H1 (cell line): ENCODE results near the gene TAGLN2. TPM values are rescaled to one million over a fixed set of nuclear protein-coding genes. Genes with fewer than 3 reads are reported as not detected.

ENCODE experiments used
- CTCF ChIA-PET: fragments of 300-600 bp; sonication (Branson Sonifier 250); formaldehyde crosslinking; loops from one replicate; lab custom pipeline; 2021; ENCODE audit not compliant: partially characterized antibody; lab: Charles Lee
- POLR2A ChIA-PET: fragments of 300-600 bp; sonication (Branson Sonifier 250); formaldehyde crosslinking; loops from one replicate; lab custom pipeline; 2021; ENCODE audit warnings: inconsistent platforms; ENCODE audit not compliant: partially characterized antibody; lab: Charles Lee
- DNase-seq, 2 experiments: peaks; one replicate each; pipeline versions ENCODE4 v3.0.0 to v3.0.0-alpha.2; 2010 to 2022; ENCODE audit warnings: low spot score in 2 of 2, low read depth in 1 of 2, mixed read lengths in 1 of 2
- FAIRE-seq: peaks from 2 replicates; lab custom pipeline; 2011; peaks lifted over from hg19 to GRCh38; lab: Jason Lieb, UNC
- H2AFZ ChIP-seq: 2 replicates; pipeline ENCODE4 v1.8.1; 2012; ENCODE audit warnings: low read length, inconsistent platforms
- H2AK5ac ChIP-seq: 2 replicates; pipeline ENCODE4 v1.6.1; 2013; ENCODE audit warnings: low read depth, low read length
- H2BK120ac ChIP-seq: replicated peaks from 2 replicates; pipeline ENCODE3; 2013; ENCODE audit warnings: low read depth, low read length, inconsistent platforms
- H2BK12ac ChIP-seq: 2 replicates; pipeline ENCODE4 v1.6.1; 2013; ENCODE audit warnings: low read depth, low read length
- H2BK15ac ChIP-seq: 2 replicates; pipeline ENCODE4 v1.6.1; 2013; ENCODE audit warnings: low read length
- H2BK20ac ChIP-seq: 2 replicates; pipeline ENCODE4 v1.6.1; 2013; ENCODE audit warnings: low read length
- H2BK5ac ChIP-seq: 2 replicates; pipeline ENCODE4 v1.6.1; 2013; ENCODE audit warnings: low read depth, low read length
- H3K14ac ChIP-seq: 2 replicates; pipeline ENCODE4 v1.6.1; 2013; ENCODE audit warnings: inconsistent platforms; ENCODE audit not compliant: insufficient read length
- H3K18ac ChIP-seq: 2 replicates; pipeline ENCODE4 v1.6.1; 2013; ENCODE audit warnings: low read length; ENCODE audit errors: extremely low read depth
- H3K23ac ChIP-seq: 2 replicates; pipeline ENCODE4 v1.6.1; 2013; ENCODE audit warnings: inconsistent platforms; ENCODE audit not compliant: insufficient read length
- H3K23me2 ChIP-seq: 2 replicates; pipeline ENCODE4 v1.6.1; 2013; ENCODE audit warnings: low read depth, low read length
- H3K27ac ChIP-seq: 2 replicates; pipeline ENCODE4 v1.6.1; 2011; ENCODE audit warnings: low read depth, low read length, inconsistent platforms
- H3K27me3 ChIP-seq, 4 experiments: replicated peaks in 1 of 4; 1 replicate in 1 of 4; 2 replicates in 3 of 4; pipeline versions ENCODE4 v1.6.1 to v1.8.1; 2011 to 2013; ENCODE audit warnings: low read length in 3 of 4, mild to moderate bottlenecking in 3 of 4, inconsistent platforms in 2 of 4, mixed read lengths in 2 of 4, moderate library complexity in 1 of 4; ENCODE audit not compliant: control insufficient read depth in 3 of 4, insufficient read depth in 3 of 4; ENCODE audit errors: extremely low read depth in 1 of 4
- H3K36me3 ChIP-seq, 4 experiments: 2 replicates each; pipeline versions ENCODE4 v1.6.1 to v1.8.1; 2011 to 2013; ENCODE audit warnings: mild to moderate bottlenecking in 4 of 4, low read length in 3 of 4, moderate library complexity in 2 of 4, control low read depth in 1 of 4, inconsistent platforms in 1 of 4; ENCODE audit not compliant: insufficient read depth in 4 of 4, control insufficient read depth in 2 of 4
- H3K4ac ChIP-seq: replicated peaks from 2 replicates; pipeline ENCODE3; 2013; ENCODE audit warnings: low read length, low read depth, mixed read lengths, inconsistent platforms; ENCODE audit not compliant: insufficient read length
- H3K4me1 ChIP-seq, 4 experiments: replicated peaks in 1 of 4; 1 replicate in 1 of 4; 2 replicates in 3 of 4; pipeline versions ENCODE4 v1.6.1 to v1.8.1; 2011 to 2013; ENCODE audit warnings: low read length in 3 of 4, inconsistent platforms in 2 of 4, mixed read lengths in 1 of 4; ENCODE audit not compliant: insufficient read depth in 4 of 4, control insufficient read depth in 3 of 4
- H3K4me2 ChIP-seq, 2 experiments: 2 replicates each; pipeline versions ENCODE4 v1.6.1 to v1.8.1; 2011 to 2013; ENCODE audit warnings: low read depth in 2 of 2, low read length in 2 of 2, control low read depth in 1 of 2, inconsistent platforms in 1 of 2, mild to moderate bottlenecking in 1 of 2; ENCODE audit not compliant: insufficient read depth in 1 of 2
- H3K4me3 ChIP-seq, 4 experiments: fragments of 200-600, 300-600 bp in 1 of 4; sonication (generic), shearing (Covaris generic), sonication (Bioruptor Twin) in 1 of 4; 2 replicates each; pipeline versions ENCODE4 v1.5.1 to v1.8.1; 2011 to 2016; ENCODE audit warnings: low read length in 4 of 4, low read depth in 3 of 4, control low read depth in 2 of 4, inconsistent platforms in 2 of 4, mild to moderate bottlenecking in 2 of 4, mixed read lengths in 1 of 4, moderate library complexity in 1 of 4; ENCODE audit not compliant: insufficient read depth in 2 of 4; ENCODE audit errors: extremely low read depth in 1 of 4
- H3K56ac ChIP-seq: replicated peaks from 2 replicates; pipeline ENCODE3; 2013; ENCODE audit warnings: low read depth, mild to moderate bottlenecking, mixed read lengths, low read length, inconsistent platforms; ENCODE audit not compliant: insufficient read length
- H3K79me1 ChIP-seq: 2 replicates; pipeline ENCODE4 v1.6.1; 2013; ENCODE audit warnings: low read depth, low read length, control low read depth
- H3K79me2 ChIP-seq, 2 experiments: 2 replicates each; pipeline versions ENCODE4 v1.6.1 to v1.8.1; 2012 to 2013; ENCODE audit warnings: low read length in 2 of 2, mild to moderate bottlenecking in 2 of 2, inconsistent platforms in 1 of 2; ENCODE audit not compliant: insufficient read depth in 2 of 2, control insufficient read depth in 1 of 2
- H3K9ac ChIP-seq, 4 experiments: replicated peaks in 1 of 4; 1 replicate in 1 of 4; 2 replicates in 3 of 4; pipeline versions ENCODE4 v1.6.1 to v1.8.1; 2011 to 2013; ENCODE audit warnings: low read depth in 3 of 4, low read length in 3 of 4, control low read depth in 2 of 4, mild to moderate bottlenecking in 2 of 4, moderate library complexity in 2 of 4, inconsistent platforms in 1 of 4; ENCODE audit errors: extremely low read depth in 1 of 4
- H3K9me3 ChIP-seq, 2 experiments: 2 replicates each; pipeline versions ENCODE4 v1.6.1 to v1.8.1; 2012 to 2013; ENCODE audit warnings: mild to moderate bottlenecking in 2 of 2, moderate library complexity in 2 of 2, control low read depth in 1 of 2, inconsistent platforms in 1 of 2, low read depth in 1 of 2, low read length in 1 of 2, mixed read lengths in 1 of 2; ENCODE audit not compliant: insufficient read depth in 2 of 2
- H4K20me1 ChIP-seq, 2 experiments: replicated peaks in 1 of 2; 2 replicates each; pipeline versions ENCODE3 to v1.8.1; 2011 to 2013; ENCODE audit warnings: inconsistent platforms in 2 of 2, low read length in 2 of 2, mild to moderate bottlenecking in 1 of 2; ENCODE audit not compliant: insufficient read depth in 2 of 2, control insufficient read depth in 1 of 2
- H4K5ac ChIP-seq: 2 replicates; pipeline ENCODE4 v1.6.1; 2013; ENCODE audit warnings: low read length, low read depth, mixed read lengths, inconsistent platforms; ENCODE audit not compliant: insufficient read length
- H4K8ac ChIP-seq: 2 replicates; pipeline ENCODE4 v1.8.0; 2013; ENCODE audit warnings: mild to moderate bottlenecking, moderate library complexity, low read length, inconsistent platforms; ENCODE audit not compliant: insufficient read depth; ENCODE audit errors: extremely low read depth
- H4K91ac ChIP-seq: replicated peaks from 2 replicates; pipeline ENCODE3; 2013; ENCODE audit warnings: low read length, mixed read lengths, inconsistent platforms; ENCODE audit not compliant: insufficient read length
- CBX8 ChIP-seq: fragments of 300-800, 300-1000 bp; sonication (generic); IDR thresholded peaks from 2 replicates; pipeline ENCODE4 v1.7.1; 2016; ENCODE audit warnings: low read depth, low read length, borderline replicate concordance
- CTCF ChIP-seq, 3 experiments: IDR thresholded peaks; 1 replicate in 2 of 3; 2 replicates in 1 of 3; pipeline versions ENCODE4 v1.5.1 to v1.6.1; 2011; ENCODE audit warnings: low read length in 3 of 3, mild to moderate bottlenecking in 3 of 3, inconsistent platforms in 2 of 3, low read depth in 1 of 3, moderate library complexity in 1 of 3; ENCODE audit not compliant: insufficient read depth in 1 of 3; ENCODE audit errors: control extremely low read depth in 1 of 3
- HDAC6 ChIP-seq: IDR thresholded peaks from one replicate; pipeline ENCODE4 v1.7.1; 2012; ENCODE audit warnings: low read depth, mild to moderate bottlenecking, inconsistent platforms, low read length, moderate library complexity
- KDM4A ChIP-seq: IDR thresholded peaks from one replicate; pipeline ENCODE4 v1.7.1; 2012; ENCODE audit warnings: low read depth, mild to moderate bottlenecking, moderate library complexity, low read length, inconsistent platforms; ENCODE audit not compliant: severe bottlenecking
- POLR2A ChIP-seq, 2 experiments: IDR thresholded peaks; 1 replicate in 1 of 2; 2 replicates in 1 of 2; pipeline ENCODE4 v1.6.1; 2011; ENCODE audit warnings: low read depth in 2 of 2, low read length in 2 of 2, mild to moderate bottlenecking in 2 of 2; ENCODE audit errors: control extremely low read depth in 1 of 2
- RBBP5 ChIP-seq: IDR thresholded peaks from 2 replicates; pipeline ENCODE4 v1.7.1; 2012; ENCODE audit warnings: low read depth, mild to moderate bottlenecking, inconsistent platforms, low read length, moderate library complexity, borderline replicate concordance
- SAP30 ChIP-seq: fragments of 300-600 bp; sonication (generic); IDR thresholded peaks from 2 replicates; pipeline ENCODE4 v1.7.1; 2012; ENCODE audit warnings: low read length, moderate library complexity, mild to moderate bottlenecking, inconsistent platforms; ENCODE audit not compliant: insufficient read depth, insufficient replicate concordance
- SUZ12 ChIP-seq: fragments of 200-600 bp; sonication (generic); IDR thresholded peaks from 2 replicates; pipeline ENCODE4 v1.6.1; 2012; ENCODE audit warnings: mild to moderate bottlenecking, inconsistent platforms, low read length, moderate library complexity, mixed read lengths
- TBP ChIP-seq: IDR thresholded peaks from 2 replicates; pipeline ENCODE4 v1.6.1; 2011; ENCODE audit warnings: low read depth, low read length, improper control_type of control experiment
- ZNF274 ChIP-seq: IDR thresholded peaks from 2 replicates; pipeline ENCODE4 v1.7.0; 2012; ENCODE audit warnings: low read length, borderline replicate concordance; ENCODE audit errors: extremely low read depth
- WGBS, 2 experiments: shearing (Covaris generic) in 1 of 2; methylation state at CpG; one replicate each; pipeline versions ENCODE4 v1.1.6 to v1.1.7; 2013 to 2015; ENCODE audit warnings: low lambda C conversion rate in 2 of 2, mixed read lengths in 2 of 2, inconsistent platforms in 1 of 2, low coverage in 1 of 2, missing lambda C conversion rate in 1 of 2; ENCODE audit not compliant: insufficient replicate concordance in 2 of 2, insufficient coverage in 1 of 2, insufficient read length in 1 of 2; ENCODE audit errors: extremely low coverage in 1 of 2, missing lambda C conversion rate in 1 of 2; 5-methylcytosine and 5-hydroxymethylcytosine counted together
- polyA plus RNA-seq, 7 experiments: library from polyadenylated mRNA; depleted of rRNA in 3 of 7; stranded (reverse) in 5 of 7; unstranded in 2 of 7; fragments of >200 nt in 5 of 7; fragments of 200-250 nt in 2 of 7; gene quantifications; 1 replicate in 5 of 7; 2 replicates in 1 of 7; 4 replicates in 1 of 7; pipeline versions ENCODE4 v1.2.1 to v1.2.3, GENCODE V29; 2011 to 2013; ENCODE audit warnings: missing spikeins in 2 of 7, mixed read lengths in 2 of 7
- total RNA-seq: library from RNA; stranded (reverse); fragmentation: NEBNext Ultra II Directional; extraction: Animal tissue kit (Norgen Biotek cat#: 25700); gene quantifications from 2 replicates; pipeline ENCODE4 v1.2.1, GENCODE V29; 2021

The TAGLN2 gene
- total and polyA plus RNA-seq, 2 of the 8 experiments (the other 6 are each of a cell fraction or from before 2014, with no cell fraction given) = 93.0 to 114 TPM

GRCh38 chr1:159943278-159943640 lies 18.0 kb upstream of the TAGLN2 start:
- H3K27ac ChIP-seq = no peak overlapping the region
- peaks cover 2% of the 10 kb centered on the region; the same call in 1 of the 2 replicates for H3K79me1 ChIP-seq
- 0 out of 2 replicates have a peak overlapping the region, but pooled peaks have one; percentile 39 for H2BK12ac ChIP-seq
- no peak overlapping the region for H4K8ac ChIP-seq
- CTCF ChIA-PET = interaction anchor here (0.6 to 35.5 kb wide), 2 partner anchors 12 to 61 kb away, joined by 3 to 696 read pairs; no protein-coding TSS in a partner anchor
- peaks cover 7 to 24% (median 16%) of the 10 kb centered on the region in 4 experiments for H3K4me1 ChIP-seq
- H2BK15ac ChIP-seq = no peak overlapping the region
- no peaks in the 10 kb centered on the region for H4K20me1 ChIP-seq
- H3K14ac ChIP-seq = no peak overlapping the region
- no peak overlapping the region; the same call in 1 of the 2 replicates for H2BK5ac ChIP-seq
- no peak overlapping the region for H3K56ac ChIP-seq
- no peak for FAIRE-seq
- no peak overlapping the region for H3K23ac ChIP-seq
- no peak overlapping the region for H2AK5ac ChIP-seq
- H2AFZ ChIP-seq = no peak overlapping the region
- peaks cover 3 to 12% of the 10 kb centered on the region in 2 experiments; a peak in 2 of 4 replicates for H3K79me2 ChIP-seq
- no peak for DNase-seq
- no peak overlapping the region for H3K4me3 ChIP-seq
- peaks cover 10% of the 10 kb centered on the region; the same call in 1 of the 2 replicates for H3K23me2 ChIP-seq
- WGBS, 2 experiments = 75% methylated on average over 5 of the region's 5 CpGs; no CpG with 5 or more reads in 1 of the 2 experiments
- H3K4ac ChIP-seq = no peak overlapping the region
- H3K18ac ChIP-seq = no peak overlapping the region; the same call in 1 of the 2 replicates
- POLR2A ChIA-PET = interaction anchor here (0.9 to 2.5 kb wide), 4 partner anchors 10 to 62 kb away, joined by 3 to 9 read pairs (median 4); partner anchors contain the start of gene SLAMF9
- H4K5ac ChIP-seq = no peak overlapping the region
- H3K4me2 ChIP-seq = no peak overlapping the region; a peak in 1 of 4 replicates
- no peak overlapping the region for H2BK120ac ChIP-seq
- H3K36me3 ChIP-seq = peaks cover 0 to 12% (median under 1%) of the 10 kb centered on the region in 4 experiments; a peak in 5 of 8 replicates
- no peak overlapping the region for H4K91ac ChIP-seq
- H3K9ac ChIP-seq = no peak overlapping the region
- no peak overlapping the region for H2BK20ac ChIP-seq
- no peaks in the 10 kb centered on the region for H3K9me3 ChIP-seq
- no peaks in the 10 kb centered on the region for H3K27me3 ChIP-seq
- TF ChIP-seq RBBP5 (no peak), ZNF274 (no peak), SUZ12 (no peak), CBX8 (no peak), CTCF (IDR thresholded peaks at IDR 0.05; ENCODE audit: control extremely low read depth in 1 of 3, insufficient read depth in 1 of 3, low read depth in 1 of 3, low read length in 3 of 3) (no peak), KDM4A (no peak), POLR2A (IDR thresholded peaks at IDR 0.05; ENCODE audit: control extremely low read depth in 1 of 2, low read depth in 2 of 2, low read length in 2 of 2) (no peak), HDAC6 (no peak), SAP30 (no peak), TBP (no peak)
